Stomach (tissue), 9 donors: ENCODE measurements around the gene DGKD. TPM values are rescaled to one million over a fixed set of nuclear protein-coding genes. Genes with fewer than 3 reads are reported as not detected.

ENCODE experiments used
- DNase-seq, 2 donors: peaks; one replicate each; pipeline versions ENCODE4 v3.0.0 to v3.0.0-alpha.2; 2013 to 2019
- H3K27ac ChIP-seq, 5 donors: fragments of 200-600 bp in 4 of 5; sonication (generic) in 4 of 5; one replicate each; pipeline ENCODE4 v1.5.1; 2013 to 2019; ENCODE audit warnings: mild to moderate bottlenecking in 1 of 5, moderate library complexity in 1 of 5
- H3K27me3 ChIP-seq, 3 donors: fragments of 200-600 bp; sonication (generic); one replicate each; pipeline ENCODE4 v1.5.1; 2017 to 2019; ENCODE audit warnings: mixed run types in 1 of 3
- H3K36me3 ChIP-seq, 4 donors: fragments of 200-600 bp; sonication (generic); 1 replicate in 3 of 4; 2 replicates in 1 of 4; pipeline ENCODE4 v1.5.1; 2016 to 2019
- H3K4me1 ChIP-seq, 4 donors: fragments of 200-600 bp; sonication (generic); one replicate each; pipeline ENCODE4 v1.5.1; 2016 to 2019
- H3K4me3 ChIP-seq, 4 donors: fragments of 200-600 bp; sonication (generic) in 3 of 4; one replicate each; pipeline ENCODE4 v1.5.1; 2016 to 2019; ENCODE audit warnings: mild to moderate bottlenecking in 1 of 4
- H3K9me3 ChIP-seq, 4 donors: fragments of 200-600 bp; sonication (generic); one replicate each; pipeline ENCODE4 v1.5.1; 2016 to 2019
- EP300 ChIP-seq: sonication (generic); formaldehyde crosslinking; IDR thresholded peaks from one replicate; pipeline ENCODE4 v1.6.1; 2017; ENCODE audit warnings: antibody characterized with exemption
- POLR2A ChIP-seq, 4 donors: fragments of 450-650 bp; IDR thresholded peaks; one replicate each; pipeline ENCODE4 v1.6.1; 2016; ENCODE audit warnings: antibody characterized with exemption in 4 of 4, control low read depth in 2 of 4, mild to moderate bottlenecking in 1 of 4, moderate library complexity in 1 of 4
- POLR2AphosphoS5 ChIP-seq, 3 donors: sonication (generic); formaldehyde crosslinking; IDR thresholded peaks; one replicate each; pipeline ENCODE4 v1.6.1; 2016; ENCODE audit warnings: antibody characterized with exemption in 3 of 3
- WGBS, 5 donors: extraction: QIAGEN DNeasy Blood & Tissue Kit in 3 of 5; methylation state at CpG; one replicate each; pipeline versions ENCODE4 v1.1.5 to v1.1.7; 2013 to 2018; 5-methylcytosine and 5-hydroxymethylcytosine counted together
- intact Hi-C: fragments of 100-400 bp; cut with DNase I; formaldehyde crosslinking; loops from one replicate; pipeline ENCODE4 v1.15.1; 2023; ENCODE audit warnings: low total_unique reads
- polyA plus RNA-seq, 3 donors: library from polyadenylated mRNA; stranded (reverse); fragments of 200-250 nt; gene quantifications; one replicate each; pipeline ENCODE4 v1.2.3, GENCODE V29; 2013
- total RNA-seq, 5 donors: library from RNA; depleted of rRNA; stranded (reverse); fragments of >200 nt; gene quantifications; one replicate each; pipeline versions ENCODE4 v1.1.0 to v1.2.3, GENCODE V29; 2014 to 2016
- TF ChIP-seq, protein P1 (sequence below), 7 experiments: fragments of 450-650 bp in 4 of 7; fragments of 200-600 bp in 3 of 7; sonication (generic) in 3 of 7; IDR thresholded peaks; one replicate each; pipeline ENCODE4 v1.5.1; 2016 to 2019; ENCODE audit warnings: antibody characterized with exemption in 7 of 7, control low read depth in 2 of 7, mild to moderate bottlenecking in 1 of 7
- donor health status: healthy with polysubstance abuse.
- donor health status: Bipolar disorder and iron deficiency.
- donor health status: healthy.

DGKD gene
- total and polyA plus RNA-seq, 8 donors, result 21.9 to 471 (median 202) TPM

DNA sequence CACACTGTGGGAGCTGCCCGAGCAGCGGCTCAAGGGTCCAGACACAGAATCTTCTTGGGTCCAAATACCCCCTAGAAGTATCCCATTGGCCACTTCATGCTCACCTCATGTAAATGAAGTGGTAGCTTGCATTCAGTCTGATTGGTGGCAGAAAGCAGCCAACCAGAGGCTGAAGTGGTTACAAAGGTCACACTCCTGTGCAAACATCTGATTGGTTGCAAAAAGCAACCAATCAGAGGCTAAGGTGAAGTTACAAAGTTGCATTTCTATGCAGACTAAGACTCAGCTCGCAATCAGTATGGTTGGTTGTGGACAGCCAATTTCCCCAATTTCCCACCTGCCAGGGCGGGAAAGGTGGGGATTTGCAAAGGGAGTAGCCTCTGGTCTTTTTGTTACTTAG is 94.3 kb downstream of the DGKD start:
- H3K4me3 ChIP-seq, result no peak overlapping the region
- TF ChIP-seq POLR2A (IDR thresholded peaks at IDR 0.05) (no peak), POLR2AphosphoS5 (IDR thresholded peaks at IDR 0.05) (no peak), EP300 (no peak)
- TF ChIP-seq, protein P1, sequence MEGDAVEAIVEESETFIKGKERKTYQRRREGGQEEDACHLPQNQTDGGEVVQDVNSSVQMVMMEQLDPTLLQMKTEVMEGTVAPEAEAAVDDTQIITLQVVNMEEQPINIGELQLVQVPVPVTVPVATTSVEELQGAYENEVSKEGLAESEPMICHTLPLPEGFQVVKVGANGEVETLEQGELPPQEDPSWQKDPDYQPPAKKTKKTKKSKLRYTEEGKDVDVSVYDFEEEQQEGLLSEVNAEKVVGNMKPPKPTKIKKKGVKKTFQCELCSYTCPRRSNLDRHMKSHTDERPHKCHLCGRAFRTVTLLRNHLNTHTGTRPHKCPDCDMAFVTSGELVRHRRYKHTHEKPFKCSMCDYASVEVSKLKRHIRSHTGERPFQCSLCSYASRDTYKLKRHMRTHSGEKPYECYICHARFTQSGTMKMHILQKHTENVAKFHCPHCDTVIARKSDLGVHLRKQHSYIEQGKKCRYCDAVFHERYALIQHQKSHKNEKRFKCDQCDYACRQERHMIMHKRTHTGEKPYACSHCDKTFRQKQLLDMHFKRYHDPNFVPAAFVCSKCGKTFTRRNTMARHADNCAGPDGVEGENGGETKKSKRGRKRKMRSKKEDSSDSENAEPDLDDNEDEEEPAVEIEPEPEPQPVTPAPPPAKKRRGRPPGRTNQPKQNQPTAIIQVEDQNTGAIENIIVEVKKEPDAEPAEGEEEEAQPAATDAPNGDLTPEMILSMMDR (IDR thresholded peaks at IDR 0.05), result no peak
- intact Hi-C loops, result loop anchor here (10.0 kb wide), 1 partner anchor 94 kb away; the partner anchor contains the start of gene DGKD
- H3K27me3 ChIP-seq, result no peaks in the 10 kb centered on the region
- no peak for DNase-seq
- peaks cover 95 to 100% (median 98%) of the 10 kb centered on the region in 4 donors for H3K36me3 ChIP-seq
- H3K27ac ChIP-seq, result peak overlapping the region; percentile 51 to 81 (median 60)
- 56 to 79% (median 68%) methylated on average over 4 of the region's 4 CpGs for WGBS, 5 donors
- no peaks in the 10 kb centered on the region for H3K9me3 ChIP-seq
- peaks cover 22 to 61% (median 36%) of the 10 kb centered on the region in 4 donors for H3K4me1 ChIP-seq

DNA sequence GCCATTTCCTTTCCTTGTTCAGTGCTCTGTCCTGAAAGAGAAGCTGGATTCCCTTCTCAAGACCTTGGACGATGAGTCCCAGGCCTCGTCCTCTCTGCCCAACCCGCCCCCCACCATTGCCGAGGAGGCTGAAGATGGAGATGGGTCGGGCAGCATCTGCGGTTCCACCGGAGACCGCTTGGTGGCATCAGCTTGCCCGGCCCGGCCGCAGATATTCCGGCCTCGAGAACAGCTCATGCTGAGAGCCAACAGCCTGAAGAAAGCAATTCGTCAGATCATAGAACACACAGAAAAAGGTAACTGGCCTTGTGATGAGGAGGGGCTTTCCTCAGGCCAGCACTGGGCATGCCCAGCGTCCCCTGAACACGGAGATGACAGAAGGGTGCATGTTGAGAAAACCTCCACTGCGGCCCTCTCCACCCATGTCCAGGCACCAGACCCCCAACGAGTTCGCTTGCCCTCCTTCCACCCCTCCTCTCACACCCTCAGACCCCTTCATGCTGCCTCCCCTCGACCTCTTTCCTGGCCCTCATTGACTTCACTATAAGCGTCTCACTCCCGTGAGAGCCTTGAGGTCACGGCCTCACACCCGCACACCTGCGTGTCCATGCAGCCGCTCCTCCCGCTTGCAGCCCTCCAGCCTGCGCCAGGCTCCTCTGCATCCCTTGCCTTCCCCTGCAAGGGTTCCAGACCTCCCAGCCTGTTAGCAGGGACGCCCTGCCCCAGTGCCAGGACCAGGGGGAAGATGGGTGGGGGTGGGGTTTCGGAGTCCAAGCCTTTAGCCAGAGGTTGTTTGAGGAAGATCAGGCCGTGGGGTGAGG is 95.0 kb downstream of the DGKD start:
- TF ChIP-seq POLR2AphosphoS5 (IDR thresholded peaks at IDR 0.05), result no peak
- TF ChIP-seq, protein P1 (IDR thresholded peaks at IDR 0.05), result peak in 5 of 7 experiments; percentile 31 to 65 (median 41)
- no peak for TF ChIP-seq POLR2A (IDR thresholded peaks at IDR 0.05)
- no peak for TF ChIP-seq EP300
- Histone ChIP-seq H3K27ac (peak overlapping the region in 4 of 5 donors; percentile 9 to 81 (median 62)), H3K4me1 (peaks cover 22 to 60% (median 30%) of the 10 kb centered on the region in 4 donors), H3K4me3 (no peak overlapping the region), H3K36me3 (peaks cover 96 to 100% (median 100%) of the 10 kb centered on the region in 4 donors), H3K9me3 (no peaks in the 10 kb centered on the region), H3K27me3 (no peaks in the 10 kb centered on the region)
- intact Hi-C loops, result loop anchor here (10.0 kb wide), 1 partner anchor 94 kb away; the partner anchor contains the start of gene DGKD
- 61 to 75% (median 64%) methylated on average over 27 to 31 of the region's 31 CpGs for WGBS, 5 donors
- DNase-seq, result peak in 1 of 2 donors; percentile 75

DNA sequence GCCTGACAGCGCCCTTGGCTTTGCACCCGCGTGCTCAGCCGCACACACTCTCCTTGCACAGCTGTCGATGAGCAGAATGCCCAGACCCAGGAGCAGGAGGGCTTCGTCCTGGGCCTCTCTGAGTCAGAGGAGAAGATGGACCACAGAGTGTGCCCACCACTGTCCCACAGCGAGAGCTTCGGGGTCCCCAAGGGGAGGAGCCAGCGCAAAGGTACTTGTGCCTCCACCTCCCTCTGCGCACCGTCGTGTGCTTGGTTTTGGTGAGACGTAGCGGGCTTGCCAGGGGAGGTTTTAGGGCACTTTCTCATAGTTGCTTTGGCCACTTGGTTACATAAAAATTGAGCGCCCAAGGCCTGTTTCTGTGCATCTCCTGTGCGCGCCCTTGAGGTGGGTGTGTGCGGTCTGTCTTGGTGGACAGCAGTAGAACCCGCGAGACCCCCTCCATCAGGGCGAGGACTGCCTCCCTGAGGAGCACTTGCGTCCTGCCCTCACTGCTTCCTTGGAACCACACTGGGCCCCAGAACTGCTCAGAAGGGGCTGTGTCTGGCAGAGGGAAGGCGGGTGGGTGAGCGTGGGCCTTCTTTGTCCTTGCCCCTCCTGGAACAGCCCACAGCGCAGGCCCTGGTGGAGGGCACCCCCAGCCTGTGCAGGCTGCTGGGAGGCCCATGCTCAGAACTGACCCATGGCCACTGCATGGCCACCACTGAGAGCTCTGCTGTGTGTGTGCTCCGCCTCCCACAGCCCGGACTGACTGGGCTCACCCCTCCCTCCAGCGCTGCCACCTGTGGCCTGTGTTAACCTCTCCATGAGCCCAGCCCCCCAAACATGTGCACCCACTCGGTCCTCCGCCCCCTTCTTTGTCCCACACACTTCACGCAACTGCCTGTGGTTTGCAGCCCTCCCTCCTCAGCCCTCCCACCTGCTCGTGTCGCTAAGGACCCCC is 95.9 kb downstream of the DGKD start:
- WGBS, 5 donors, result 89 to 90% (median 90%) methylated on average over 30 to 33 of the region's 33 CpGs
- H3K36me3 ChIP-seq, result peaks cover 97 to 100% (median 100%) of the 10 kb centered on the region in 4 donors
- DNase-seq, result no peak
- H3K27me3 ChIP-seq, result no peaks in the 10 kb centered on the region
- intact Hi-C loops, result loop anchor here (10.0 kb wide), 1 partner anchor 95 kb away; the partner anchor contains the start of gene DGKD
- H3K27ac ChIP-seq, result peak overlapping the region in 2 of 5 donors; percentile 4 to 72
- H3K4me3 ChIP-seq, result no peak overlapping the region
- no peaks in the 10 kb centered on the region for H3K9me3 ChIP-seq
- TF ChIP-seq POLR2A (IDR thresholded peaks at IDR 0.05) (no peak), POLR2AphosphoS5 (IDR thresholded peaks at IDR 0.05) (no peak)
- peaks cover 18 to 51% (median 26%) of the 10 kb centered on the region in 4 donors for H3K4me1 ChIP-seq

DNA sequence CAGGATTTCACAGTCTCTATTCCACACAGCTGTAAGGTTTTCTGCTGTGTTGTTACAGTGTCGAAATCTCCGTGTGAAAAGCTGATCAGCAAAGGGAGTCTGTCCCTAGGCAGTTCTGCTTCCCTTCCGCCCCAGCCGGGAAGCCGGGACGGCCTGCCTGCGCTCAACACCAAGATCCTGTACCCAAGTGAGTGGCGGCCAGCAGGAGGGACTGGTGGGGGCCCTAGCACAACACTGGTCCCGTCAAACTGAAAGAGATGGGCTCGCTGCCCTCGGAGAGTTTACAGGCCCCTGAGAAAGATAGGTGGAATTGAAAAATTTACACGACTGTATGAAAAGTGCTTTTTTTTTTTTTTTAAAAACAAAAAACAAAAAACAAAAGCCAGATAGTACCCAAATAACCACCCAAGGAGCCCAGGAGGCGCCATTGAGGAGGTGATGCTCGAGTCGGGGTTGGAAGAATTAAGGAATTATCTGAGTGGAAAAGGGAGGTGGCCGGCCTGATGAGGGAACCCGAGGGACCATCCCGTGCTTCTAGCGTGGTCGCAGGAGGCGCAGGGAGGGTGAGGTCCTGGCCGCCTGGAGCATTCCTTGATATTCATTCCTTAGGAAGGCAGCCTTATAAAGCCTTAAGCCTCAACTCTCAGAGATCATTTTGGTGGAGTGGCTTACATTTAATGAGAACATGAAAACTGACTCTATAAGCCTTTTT is 96.7 kb downstream of the DGKD start:
- H3K36me3 ChIP-seq, result peaks cover 97 to 100% (median 100%) of the 10 kb centered on the region in 4 donors
- peaks cover 18 to 48% (median 26%) of the 10 kb centered on the region in 4 donors for H3K4me1 ChIP-seq
- no peak overlapping the region for H3K27ac ChIP-seq
- no peaks in the 10 kb centered on the region for H3K9me3 ChIP-seq
- H3K4me3 ChIP-seq, result no peak overlapping the region
- intact Hi-C loops, result no loop called here
- TF ChIP-seq POLR2A (IDR thresholded peaks at IDR 0.05) (no peak), EP300 (no peak), POLR2AphosphoS5 (IDR thresholded peaks at IDR 0.05) (no peak)
- TF ChIP-seq, protein P1 (IDR thresholded peaks at IDR 0.05), result no peak
- no peak for DNase-seq
- WGBS, 5 donors, result 85 to 92% (median 87%) methylated on average over 22 of the region's 22 CpGs
- no peaks in the 10 kb centered on the region for H3K27me3 ChIP-seq
